ENCODE measurements around the gene LMO1. TPM values are rescaled to one million over a fixed set of nuclear protein-coding genes. Genes with fewer than 3 reads are reported as not detected.

LMO1 gene
- total RNA-seq, 2 experiments from 2014 or later: not detected

DNA sequence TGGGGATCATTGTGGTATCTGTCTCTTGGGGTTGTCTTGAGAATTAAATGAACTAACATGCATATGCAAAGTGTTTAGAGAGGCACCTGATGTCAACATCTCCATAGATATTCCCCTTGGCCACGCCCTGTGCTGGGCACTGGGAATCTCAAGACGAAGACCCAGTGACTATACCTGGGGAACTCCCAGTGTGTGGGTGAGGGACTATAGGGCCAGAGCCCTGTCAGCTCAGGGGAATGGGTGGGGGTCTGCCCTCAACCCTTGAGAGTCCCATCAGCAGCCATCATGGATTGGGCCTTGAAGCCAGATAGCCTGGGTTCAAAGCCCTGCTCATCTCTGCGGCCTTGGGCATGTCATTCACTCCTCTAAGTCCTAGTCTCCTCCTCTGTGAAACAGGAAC lies 21.6 kb upstream of the LMO1 start:
- intact Hi-C loops (cut with DNase I, micrococcal nuclease): no loop called here
- no peaks in the 10 kb centered on the region for H3K36me3 ChIP-seq (ENCODE audit: insufficient read depth, low read length)
- H3K27ac ChIP-seq (ENCODE audit: low read depth in 1 of 2, low read length in 2 of 2): no peak overlapping the region
- no peaks in the 10 kb centered on the region for H3K4me1 ChIP-seq (ENCODE audit: insufficient read depth, low read length)
- Mint-ChIP-seq H3K9me3 (no peaks in the 10 kb centered on the region), H3K36me3 (ENCODE audit: low read depth) (no peaks in the 10 kb centered on the region), H3K4me1 (ENCODE audit: low read depth) (no peaks in the 10 kb centered on the region), H3K4me3 (no peak overlapping the region), H3K27ac (no peak overlapping the region), H3K27me3 (peaks cover 10% of the 10 kb centered on the region)
- POLR2A ChIA-PET: no interaction called here
- CTCF ChIA-PET: no interaction called here
- DNase-seq (peak in 1 of 14 experiments; percentile 0), ATAC-seq (ENCODE audit: poor library complexity) (no peak)
- TF ChIP-seq, protein P1, sequence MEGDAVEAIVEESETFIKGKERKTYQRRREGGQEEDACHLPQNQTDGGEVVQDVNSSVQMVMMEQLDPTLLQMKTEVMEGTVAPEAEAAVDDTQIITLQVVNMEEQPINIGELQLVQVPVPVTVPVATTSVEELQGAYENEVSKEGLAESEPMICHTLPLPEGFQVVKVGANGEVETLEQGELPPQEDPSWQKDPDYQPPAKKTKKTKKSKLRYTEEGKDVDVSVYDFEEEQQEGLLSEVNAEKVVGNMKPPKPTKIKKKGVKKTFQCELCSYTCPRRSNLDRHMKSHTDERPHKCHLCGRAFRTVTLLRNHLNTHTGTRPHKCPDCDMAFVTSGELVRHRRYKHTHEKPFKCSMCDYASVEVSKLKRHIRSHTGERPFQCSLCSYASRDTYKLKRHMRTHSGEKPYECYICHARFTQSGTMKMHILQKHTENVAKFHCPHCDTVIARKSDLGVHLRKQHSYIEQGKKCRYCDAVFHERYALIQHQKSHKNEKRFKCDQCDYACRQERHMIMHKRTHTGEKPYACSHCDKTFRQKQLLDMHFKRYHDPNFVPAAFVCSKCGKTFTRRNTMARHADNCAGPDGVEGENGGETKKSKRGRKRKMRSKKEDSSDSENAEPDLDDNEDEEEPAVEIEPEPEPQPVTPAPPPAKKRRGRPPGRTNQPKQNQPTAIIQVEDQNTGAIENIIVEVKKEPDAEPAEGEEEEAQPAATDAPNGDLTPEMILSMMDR (IDR thresholded peaks at IDR 0.05): no peak
- no peaks in the 10 kb centered on the region for H3K9me3 ChIP-seq (ENCODE audit: control insufficient read depth in 1 of 2, insufficient read depth in 1 of 2, low read length in 2 of 2)
- no peak overlapping the region for H3K4me3 ChIP-seq (ENCODE audit: low read length)
- H3K27me3 ChIP-seq (ENCODE audit: control insufficient read depth in 1 of 2, insufficient read depth in 2 of 2, low read length in 2 of 2): peaks cover 6 to 9% of the 10 kb centered on the region in 2 experiments

DNA sequence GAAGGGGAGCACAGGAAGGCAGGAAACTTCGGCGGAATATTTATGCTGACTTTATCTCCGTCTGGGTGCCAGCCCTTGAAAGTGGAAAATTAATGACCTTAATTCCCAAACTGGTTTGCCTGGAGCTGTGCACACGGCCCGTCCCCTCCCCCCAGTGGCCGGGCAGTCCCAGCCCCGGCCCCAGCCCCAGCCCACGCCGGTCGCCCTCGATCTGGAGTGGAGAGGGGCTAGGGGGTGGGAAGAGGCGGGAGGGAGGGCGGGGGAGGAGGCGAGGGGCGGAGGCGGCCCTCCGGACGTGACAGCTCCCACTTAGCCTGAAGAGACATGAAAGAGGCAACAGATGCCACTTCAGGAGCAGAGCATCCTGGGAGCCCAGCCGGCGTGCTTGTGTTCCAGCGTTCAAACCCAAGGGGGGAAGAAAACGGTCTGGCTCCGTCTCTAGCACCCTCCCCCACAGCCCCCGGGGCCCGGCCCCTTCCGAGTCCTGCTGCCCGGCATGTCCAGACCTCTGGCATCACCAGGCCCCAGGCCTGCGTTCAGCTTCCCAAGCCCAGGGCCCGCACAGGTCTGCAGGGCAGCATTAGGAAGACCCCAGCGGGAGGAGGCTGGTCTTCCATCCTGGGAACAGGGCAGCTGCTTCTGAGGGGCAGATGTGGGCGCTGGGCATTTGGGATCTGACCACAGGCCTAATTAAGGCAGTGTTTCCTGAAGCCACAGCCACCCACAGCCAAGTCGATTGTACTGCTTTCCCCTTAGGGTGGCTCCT lies 20.0 kb upstream of the LMO1 start:
- intact Hi-C loops (cut with DNase I, micrococcal nuclease): no loop called here
- H3K9me3 Mint-ChIP-seq: no peaks in the 10 kb centered on the region
- no peak overlapping the region for H3K27ac Mint-ChIP-seq
- POLR2A ChIA-PET: no interaction called here
- H3K36me3 ChIP-seq (ENCODE audit: insufficient read depth, low read length): no peaks in the 10 kb centered on the region
- H3K27me3 Mint-ChIP-seq: peaks cover 11% of the 10 kb centered on the region
- TF ChIP-seq, protein P1 (IDR thresholded peaks at IDR 0.05): no peak
- no peak overlapping the region for H3K4me3 ChIP-seq (ENCODE audit: low read length)
- H3K27me3 ChIP-seq (ENCODE audit: control insufficient read depth in 1 of 2, insufficient read depth in 2 of 2, low read length in 2 of 2): peaks cover 6 to 9% of the 10 kb centered on the region in 2 experiments
- CTCF ChIA-PET: no interaction called here
- H3K4me1 Mint-ChIP-seq (ENCODE audit: low read depth): no peaks in the 10 kb centered on the region
- H3K9me3 ChIP-seq (ENCODE audit: control insufficient read depth in 1 of 2, insufficient read depth in 1 of 2, low read length in 2 of 2): no peaks in the 10 kb centered on the region
- no peak for ATAC-seq (ENCODE audit: poor library complexity)
- peak in 1 of 14 experiments; percentile 2 for DNase-seq
- H3K4me1 ChIP-seq (ENCODE audit: insufficient read depth, low read length): no peaks in the 10 kb centered on the region
- H3K4me3 Mint-ChIP-seq: no peak overlapping the region
- H3K36me3 Mint-ChIP-seq (ENCODE audit: low read depth): no peaks in the 10 kb centered on the region
- H3K27ac ChIP-seq (ENCODE audit: low read depth in 1 of 2, low read length in 2 of 2): no peak overlapping the region

DNA sequence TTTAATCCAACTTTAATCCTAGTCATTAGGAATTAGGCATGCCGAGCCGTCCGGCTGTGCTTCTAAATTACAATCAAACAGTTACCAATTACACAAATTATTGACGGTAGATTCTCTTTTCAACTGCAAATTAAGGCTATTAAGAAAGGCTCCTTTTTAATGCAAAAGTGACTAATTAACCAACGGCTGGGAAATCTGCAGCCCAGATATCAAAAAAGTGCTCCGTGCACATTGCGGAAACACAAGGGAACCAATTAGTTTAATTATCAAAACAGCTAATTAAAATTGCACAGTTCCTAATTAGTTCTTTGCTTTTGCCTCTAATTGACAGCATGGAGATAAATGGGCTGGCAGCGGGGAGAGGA lies 19.4 kb upstream of the LMO1 start:
- ChIA-PET POLR2A (no interaction called here), CTCF (no interaction called here)
- Mint-ChIP-seq H3K36me3 (ENCODE audit: low read depth) (no peaks in the 10 kb centered on the region), H3K4me3 (no peak overlapping the region), H3K27me3 (peaks cover 11% of the 10 kb centered on the region), H3K9me3 (no peaks in the 10 kb centered on the region), H3K27ac (no peak overlapping the region), H3K4me1 (ENCODE audit: low read depth) (no peaks in the 10 kb centered on the region)
- ATAC-seq (ENCODE audit: poor library complexity) (no peak), DNase-seq (no peak)
- Histone ChIP-seq H3K9me3 (ENCODE audit: control insufficient read depth in 1 of 2, insufficient read depth in 1 of 2, low read length in 2 of 2) (no peaks in the 10 kb centered on the region), H3K27ac (ENCODE audit: low read depth in 1 of 2, low read length in 2 of 2) (no peak overlapping the region), H3K4me3 (ENCODE audit: low read length) (no peak overlapping the region), H3K27me3 (ENCODE audit: control insufficient read depth in 1 of 2, insufficient read depth in 2 of 2, low read length in 2 of 2) (peaks cover 6 to 9% of the 10 kb centered on the region in 2 experiments), H3K36me3 (ENCODE audit: insufficient read depth, low read length) (no peaks in the 10 kb centered on the region), H3K4me1 (ENCODE audit: insufficient read depth, low read length) (no peaks in the 10 kb centered on the region)
- intact Hi-C loops (cut with DNase I, micrococcal nuclease): no loop called here
- TF ChIP-seq, protein P1 (IDR thresholded peaks at IDR 0.05): no peak
